Measurements from ENCODE around the gene PRPF31.

The PRPF31 gene

GRCh38 chr19:54179921-54180461 lies 64.4 kb downstream of the PRPF31 start:
- peaks cover 48% of the 10 kb centered on the region for H3K36me3 Mint-ChIP-seq
- no peaks in the 10 kb centered on the region for H3K27me3 Mint-ChIP-seq
- H3K27ac Mint-ChIP-seq: no peak overlapping the region

GRCh38 chr19:54180691-54181091 lies 65.1 kb downstream of the PRPF31 start:
- Mint-ChIP-seq H3K4me1 (peaks cover 9% of the 10 kb centered on the region), H3K27ac (no peak overlapping the region), H3K4me3 (no peak overlapping the region), H3K27me3 (no peaks in the 10 kb centered on the region), H3K36me3 (peaks cover 41% of the 10 kb centered on the region), H3K9me3 (no peaks in the 10 kb centered on the region)
- no peak for ATAC-seq

More at GRCh38 chr19:54179921-54180461, 64.4 kb downstream of the PRPF31 start:
- Mint-ChIP-seq H3K4me1 (peaks cover 10% of the 10 kb centered on the region), H3K9me3 (no peaks in the 10 kb centered on the region), H3K4me3 (no peak overlapping the region)
- no peak for ATAC-seq
